ENCODE measurements around the gene ZNF613. TPM values are rescaled to one million over a fixed set of nuclear protein-coding genes. Genes with fewer than 3 reads are reported as not detected.
"Not testable (repeated sequence)": the region's sequence is repeated elsewhere in the genome, so short reads cannot be mapped to it uniquely, and the experiment has no call there.

ZNF613 gene
- total and polyA plus RNA-seq, 2 donors (not counting 1 experiment from before 2014, with no cell fraction given) = 3.0 to 7.0 TPM

- H3K4me2 ChIP-seq (replicated peaks; ENCODE audit: low read depth, low read length, poor library complexity, severe bottlenecking); H3K27ac Mint-ChIP-seq; ATAC-seq (ENCODE audit: low read depth); POLR2A ChIA-PET; H2AFZ ChIP-seq (ENCODE audit: insufficient read depth, low read depth, low read length, poor library complexity, severe bottlenecking); CTCF ChIA-PET; H4K20me1 ChIP-seq (ENCODE audit: control insufficient read depth, insufficient read depth, low read length, poor library complexity, severe bottlenecking); H3K4me3 ChIP-seq (ENCODE audit: control extremely low read depth in 1 of 5, extremely low read depth in 1 of 5, insufficient read depth in 1 of 5, low read depth in 2 of 5, low read length in 4 of 5); H3K27ac ChIP-seq (ENCODE audit: low read length in 2 of 2); intact Hi-C loops (cut with micrococcal nuclease); H3K9ac ChIP-seq (ENCODE audit: low read length); H3K36me3 ChIP-seq (replicated peaks in 1 of 2; ENCODE audit: control extremely low read depth in 1 of 2, control insufficient read depth in 1 of 2, extremely low read depth in 1 of 2, insufficient read depth in 2 of 2, low read length in 1 of 2); H3K4me3 Mint-ChIP-seq; DNase-seq: not testable (repeated sequence)
- peaks cover 17% of the 10 kb centered on the region for H3K4me1 Mint-ChIP-seq
- Histone ChIP-seq H3K4me1 (ENCODE audit: control insufficient read depth in 2 of 2, insufficient read depth in 2 of 2, low read length in 2 of 2) (peaks cover 6 to 15% of the 10 kb centered on the region in 2 donors), H3K9me3 (ENCODE audit: control extremely low read depth in 1 of 3, control insufficient read depth in 2 of 3, insufficient read depth in 1 of 3, low read length in 2 of 3) (peaks cover 7 to 68% (median 26%) of the 10 kb centered on the region in 3 donors), H3K27me3 (replicated peaks in 1 of 4; ENCODE audit: control extremely low read depth in 1 of 4, control insufficient read depth in 3 of 4, insufficient read depth in 4 of 4, low read length in 3 of 4) (peaks cover 0 to 19% (median 3%) of the 10 kb centered on the region in 4 experiments), H3K79me2 (ENCODE audit: control insufficient read depth, insufficient read depth, low read length) (peaks cover 19% of the 10 kb centered on the region)
- WGBS (ENCODE audit: insufficient coverage) = 10% methylated on average over 2 of the region's 5 CpGs
- H3K9me3 Mint-ChIP-seq (ENCODE audit: insufficient read depth) = peaks cover 20% of the 10 kb centered on the region
- peaks cover 28% of the 10 kb centered on the region for H3K27me3 Mint-ChIP-seq
Observed at GRCh38 chr19:51907981-51908380, 19.3 kb upstream of the ZNF613 start.

- H3K4me1 ChIP-seq (ENCODE audit: control insufficient read depth in 2 of 2, insufficient read depth in 2 of 2, low read length in 2 of 2) = no peaks in the 10 kb centered on the region
- peaks cover 39% of the 10 kb centered on the region for H3K9me3 Mint-ChIP-seq (ENCODE audit: insufficient read depth)
- no peak overlapping the region for H2AFZ ChIP-seq (ENCODE audit: insufficient read depth, low read depth, low read length, poor library complexity, severe bottlenecking)
- no peaks in the 10 kb centered on the region for H3K36me3 ChIP-seq (replicated peaks in 1 of 2; ENCODE audit: control extremely low read depth in 1 of 2, control insufficient read depth in 1 of 2, extremely low read depth in 1 of 2, insufficient read depth in 2 of 2, low read length in 1 of 2)
- no peaks in the 10 kb centered on the region for H3K27me3 Mint-ChIP-seq
- WGBS (ENCODE audit: insufficient coverage) = no CpG with 5 or more reads among the region's 5 CpGs
- TF ChIP-seq CTCF (IDR thresholded peaks at IDR 0.05) (no peak), EZH2 (IDR thresholded peaks at IDR 0.05; ENCODE audit: borderline replicate concordance, insufficient read depth, low read depth, low read length, poor library complexity, severe bottlenecking) (no peak)
- H3K9ac ChIP-seq (ENCODE audit: low read length) = no peak overlapping the region
- ChIA-PET POLR2A (no interaction called here), CTCF (no interaction called here)
- peaks cover 2% of the 10 kb centered on the region for H3K4me1 Mint-ChIP-seq
- no peaks in the 10 kb centered on the region for H3K27me3 ChIP-seq (replicated peaks in 1 of 4; ENCODE audit: control extremely low read depth in 1 of 4, control insufficient read depth in 3 of 4, insufficient read depth in 4 of 4, low read length in 3 of 4)
- H3K9me3 ChIP-seq (ENCODE audit: control extremely low read depth in 1 of 3, control insufficient read depth in 2 of 3, insufficient read depth in 1 of 3, low read length in 2 of 3) = peaks cover 24 to 80% (median 48%) of the 10 kb centered on the region in 3 donors
- ATAC-seq (ENCODE audit: low read depth) (no peak), DNase-seq (no peak)
- H3K4me3 Mint-ChIP-seq = no peak overlapping the region
- H4K20me1 ChIP-seq (ENCODE audit: control insufficient read depth, insufficient read depth, low read length, poor library complexity, severe bottlenecking) = no peaks in the 10 kb centered on the region
- H3K27ac ChIP-seq (ENCODE audit: low read length in 2 of 2) = no peak overlapping the region
- intact Hi-C loops (cut with micrococcal nuclease) = no loop called here
- H3K4me3 ChIP-seq (ENCODE audit: control extremely low read depth in 1 of 5, extremely low read depth in 1 of 5, insufficient read depth in 1 of 5, low read depth in 2 of 5, low read length in 4 of 5) = no peak overlapping the region
- no peaks in the 10 kb centered on the region for H3K79me2 ChIP-seq (ENCODE audit: control insufficient read depth, insufficient read depth, low read length)
- no peak overlapping the region for H3K4me2 ChIP-seq (replicated peaks; ENCODE audit: low read depth, low read length, poor library complexity, severe bottlenecking)
- no peak overlapping the region for H3K27ac Mint-ChIP-seq
Observed at GRCh38 chr19:51915324-51915867, 11.9 kb upstream of the ZNF613 start.

Measured in B cell (primary cell).